Stimulated activated CD4-positive, alpha-beta T cell treated with anti-CD3 and anti-CD28 coated beads, Interleukin-1b, Interleukin-23, amount 100 ng/mL, for 1 hour (primary cell): ENCODE results near the gene MEIS3.
A peak's percentile ranks its signal among the peaks of the same experiment; 100 is the strongest.

Experiments
- DNase-seq, 2 donors: peaks; one replicate each; pipeline ENCODE4 v3.0.0-alpha.2; 2020; ENCODE audit warnings: low read depth in 2 of 2

The MEIS3 gene

GRCh38 chr19:47419030-47419783 is at the start of gene MEIS3:
MEIS3 (minus strand) TSS chr19:47419527; CDS start chr19:47419081, 446 bp downstream.
- no peak for DNase-seq

- no peak for DNase-seq
Measured at GRCh38 chr19:47467914-47468313, 48.6 kb upstream of the MEIS3 start.

- no peak for DNase-seq
Measured at GRCh38 chr19:47465957-47466356, 46.6 kb upstream of the MEIS3 start.

- no peak for DNase-seq
Measured at GRCh38 chr19:47464675-47465419, 45.5 kb upstream of the MEIS3 start.

- no peak for DNase-seq
Measured at GRCh38 chr19:47461876-47462275, 42.5 kb upstream of the MEIS3 start.

- no peak for DNase-seq
Measured at GRCh38 chr19:47459477-47459876, 40.1 kb upstream of the MEIS3 start.

- no peak for DNase-seq
Measured at GRCh38 chr19:47458672-47459071, 39.3 kb upstream of the MEIS3 start.

- DNase-seq = no peak
Measured at GRCh38 chr19:47456721-47457474, 37.6 kb upstream of the MEIS3 start.

GRCh38 chr19:47450478-47450877 is 31.2 kb upstream of the MEIS3 start:
- DNase-seq = no peak

GRCh38 chr19:47448360-47448727 is 29.0 kb upstream of the MEIS3 start:
- DNase-seq = no peak

- DNase-seq = peak in 1 of 2 donors; percentile 34
Measured at GRCh38 chr19:47447470-47448359, 28.4 kb upstream of the MEIS3 start.

- DNase-seq = no peak
Measured at GRCh38 chr19:47446534-47447469, 27.5 kb upstream of the MEIS3 start.

GRCh38 chr19:47445937-47446402 is 26.6 kb upstream of the MEIS3 start:
- DNase-seq = peak; percentile 34 to 45

GRCh38 chr19:47445527-47445926 is 26.2 kb upstream of the MEIS3 start:
- DNase-seq = no peak

GRCh38 chr19:47444388-47444821 is 25.1 kb upstream of the MEIS3 start:
- no peak for DNase-seq

GRCh38 chr19:47443331-47443730 is 24.0 kb upstream of the MEIS3 start:
- no peak for DNase-seq

GRCh38 chr19:47438793-47439220 is 19.5 kb upstream of the MEIS3 start:
- DNase-seq = no peak

GRCh38 chr19:47437500-47437899 is 18.2 kb upstream of the MEIS3 start:
- DNase-seq = no peak

GRCh38 chr19:47436712-47437401 is 17.5 kb upstream of the MEIS3 start:
- peak; percentile 65 to 84 for DNase-seq
